Heart right ventricle (tissue), 16 donors: ENCODE measurements around the gene MTFMT. TPM values are rescaled to one million over a fixed set of nuclear protein-coding genes. Genes with fewer than 3 reads are reported as not detected.
A peak's percentile ranks its signal among the peaks of the same experiment; 100 is the strongest.

Experiments
- ATAC-seq, 8 donors: fragments of 200-7000 bp; cut with Tn5 transposase; one replicate each; pipeline ENCODE4 v1.9.1; 2020; ENCODE audit warnings: mild to moderate bottlenecking in 8 of 8, moderate library complexity in 8 of 8, moderate number of reproducible peaks in 1 of 8
- DNase-seq, 2 donors: peaks; one replicate each; pipeline ENCODE4 v3.0.0-alpha.2; 2020
- H3K27ac ChIP-seq, 10 donors: fragments of 200-600 bp; sonication (generic) in 2 of 10; one replicate each; pipeline versions ENCODE4 v1.5.0 to v1.8.0; 2020 to 2022; ENCODE audit warnings: mild to moderate bottlenecking in 3 of 10
- H3K27me3 ChIP-seq, 7 donors: fragments of 200-600 bp; one replicate each; pipeline ENCODE4 v1.8.0; 2021 to 2022; ENCODE audit warnings: mild to moderate bottlenecking in 2 of 7
- H3K36me3 ChIP-seq, 9 donors: fragments of 200-600 bp; sonication (generic) in 1 of 9; one replicate each; pipeline versions ENCODE4 v1.5.0 to v1.8.0; 2020 to 2022; ENCODE audit warnings: mild to moderate bottlenecking in 2 of 9
- H3K4me1 ChIP-seq, 9 donors: fragments of 200-600 bp; sonication (generic) in 1 of 9; one replicate each; pipeline versions ENCODE4 v1.5.0 to v1.8.0; 2020 to 2022; ENCODE audit warnings: mild to moderate bottlenecking in 4 of 9
- H3K4me3 ChIP-seq, 10 donors: fragments of 200-600 bp; sonication (generic) in 2 of 10; one replicate each; pipeline versions ENCODE4 v1.5.0 to v1.8.0; 2020 to 2022; ENCODE audit warnings: mild to moderate bottlenecking in 7 of 10, moderate library complexity in 2 of 10
- H3K9me3 ChIP-seq, 11 donors: fragments of 200-600 bp in 10 of 11; sonication (generic) in 2 of 11; one replicate each; pipeline versions ENCODE4 v1.5.0 to v1.8.0; 2013 to 2022; ENCODE audit warnings: mild to moderate bottlenecking in 2 of 11, control low read depth in 1 of 11, moderate library complexity in 1 of 11
- WGBS, 2 donors: extraction: QIAGEN DNeasy Blood & Tissue Kit; methylation state at CpG; one replicate each; pipeline ENCODE4 v1.1.7; 2013; ENCODE audit warnings: inconsistent platforms in 1 of 2; 5-methylcytosine and 5-hydroxymethylcytosine counted together
- intact Hi-C, 10 donors: fragments of 100-400 bp; cut with DNase I; formaldehyde crosslinking; loops; one replicate each; pipeline versions ENCODE4 v1.11.1 to v1.14.2; 2022
- polyA plus RNA-seq, 2 donors: library from polyadenylated mRNA; stranded (reverse); fragments of 200-250 nt; gene quantifications; one replicate each; pipeline ENCODE4 v1.2.3, GENCODE V29; 2013
- total RNA-seq, 10 donors: library from RNA; stranded (reverse); fragmentation: NEBNext Ultra II Directional in 3 of 10; extraction: Animal tissue kit (Norgen Biotek cat#: 25700) in 3 of 10; gene quantifications; one replicate each; pipeline versions ENCODE4 v1.2.1 to v1.2.4, GENCODE V29; 2021 to 2023
- TF ChIP-seq, protein P1 (sequence below), 9 donors: fragments of 200-600 bp; sonication (generic) in 2 of 9; IDR thresholded peaks; one replicate each; pipeline versions ENCODE4 v1.5.0 to v1.8.0; 2021 to 2022; ENCODE audit warnings: antibody characterized with exemption in 9 of 9, mild to moderate bottlenecking in 5 of 9, moderate library complexity in 1 of 9
- donor health status: Arrhythmogenic right ventricular cardiomyopathy.
- donor health status: ischemic (EF 13 %, LVEDD 7.1; RV severe dilation, severe dysfunction).
- donor health status: healthy with polysubstance abuse.
- donor health status: DM: no; HTN: yes; CAD: no.
- donor health status: DM: no; HTN: no; CAD: no.
- donor health status: ischemic (EF 25% LVEDD 6.9; RV normal size, moderate dysfunction).
- donor health status: ischemic (EF 25% LVEDD 5.7; RV mildly dilated, moderate dysfunction).
- donor health status: healthy.
- donor health status: DM: yes; HTN: yes; CAD: no.
- donor health status: Ischemic cardiomyopathy.
- donor health status: ischemic (EF 35%, LVEDD 5.7; RV mildly dilated, moderate dysfunction).
- donor health status: nonischemic (EF 11% LVEDD 7.7; RV severe dilation, severe dysfunction).
- donor health status: DM: yes; HTN: yes; CAD: no.
- donor health status: PGD.
- donor health status: ischemic (EF 29% LVEDD 5.4; RV normal size, mild dysfunction).
- donor health status: nonischemic (EF 23%, LVEDD 6.1; RV moderate dilation, normal function).

MTFMT gene
- total and polyA plus RNA-seq, 12 donors = 5.5 to 21.9 (median 18.2) TPM

GRCh38 chr15:65042776-65043327 lies 13.4 kb upstream of the MTFMT start:
- H3K27ac ChIP-seq = peak overlapping the region in 1 of 10 donors; percentile 18

DNA sequence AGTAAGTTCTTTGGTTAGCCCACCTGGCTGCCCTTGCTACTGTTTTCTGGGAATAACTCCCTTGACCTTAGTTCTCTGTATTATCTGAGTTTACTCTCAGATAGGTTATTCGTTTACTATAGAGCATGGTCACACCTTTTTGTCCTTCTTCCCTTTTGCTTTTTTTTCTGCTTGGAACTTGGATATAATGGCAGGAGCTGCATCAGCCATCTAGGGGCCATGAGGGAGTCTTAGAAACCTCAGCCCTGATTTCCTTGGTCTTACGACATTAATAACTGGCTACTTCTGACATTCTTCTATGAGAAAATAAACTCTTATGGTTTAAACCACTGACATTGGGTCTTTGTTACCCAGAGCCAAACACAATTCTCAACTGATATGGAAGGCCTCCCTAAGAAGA lies 12.3 kb upstream of the MTFMT start:
- TF ChIP-seq, protein P1, sequence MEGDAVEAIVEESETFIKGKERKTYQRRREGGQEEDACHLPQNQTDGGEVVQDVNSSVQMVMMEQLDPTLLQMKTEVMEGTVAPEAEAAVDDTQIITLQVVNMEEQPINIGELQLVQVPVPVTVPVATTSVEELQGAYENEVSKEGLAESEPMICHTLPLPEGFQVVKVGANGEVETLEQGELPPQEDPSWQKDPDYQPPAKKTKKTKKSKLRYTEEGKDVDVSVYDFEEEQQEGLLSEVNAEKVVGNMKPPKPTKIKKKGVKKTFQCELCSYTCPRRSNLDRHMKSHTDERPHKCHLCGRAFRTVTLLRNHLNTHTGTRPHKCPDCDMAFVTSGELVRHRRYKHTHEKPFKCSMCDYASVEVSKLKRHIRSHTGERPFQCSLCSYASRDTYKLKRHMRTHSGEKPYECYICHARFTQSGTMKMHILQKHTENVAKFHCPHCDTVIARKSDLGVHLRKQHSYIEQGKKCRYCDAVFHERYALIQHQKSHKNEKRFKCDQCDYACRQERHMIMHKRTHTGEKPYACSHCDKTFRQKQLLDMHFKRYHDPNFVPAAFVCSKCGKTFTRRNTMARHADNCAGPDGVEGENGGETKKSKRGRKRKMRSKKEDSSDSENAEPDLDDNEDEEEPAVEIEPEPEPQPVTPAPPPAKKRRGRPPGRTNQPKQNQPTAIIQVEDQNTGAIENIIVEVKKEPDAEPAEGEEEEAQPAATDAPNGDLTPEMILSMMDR (IDR thresholded peaks at IDR 0.05) = no peak
- intact Hi-C loops = no loop called here
- no peak for DNase-seq
- H3K36me3 ChIP-seq = no peaks in the 10 kb centered on the region
- ATAC-seq = no peak
- no peaks in the 10 kb centered on the region for H3K27me3 ChIP-seq
- H3K4me3 ChIP-seq = no peak overlapping the region
- no peaks in the 10 kb centered on the region for H3K9me3 ChIP-seq
- WGBS, 2 donors = 94 to 95% methylated on average over 2 of the region's 2 CpGs
- H3K27ac ChIP-seq = no peak overlapping the region
- peaks cover 0 to 24% (median 9%) of the 10 kb centered on the region in 9 donors for H3K4me1 ChIP-seq

More at GRCh38 chr15:65042776-65043327, 13.4 kb upstream of the MTFMT start:
- Histone ChIP-seq H3K9me3 (no peaks in the 10 kb centered on the region), H3K4me1 (peaks cover 0 to 24% (median 9%) of the 10 kb centered on the region in 9 donors), H3K27me3 (no peaks in the 10 kb centered on the region), H3K4me3 (no peak overlapping the region), H3K36me3 (no peaks in the 10 kb centered on the region)
- intact Hi-C loops = no loop called here
- WGBS, 2 donors = 54 to 69% methylated on average over 4 of the region's 4 CpGs
- TF ChIP-seq, protein P1 (IDR thresholded peaks at IDR 0.05) = no peak
- DNase-seq (no peak), ATAC-seq (no peak)

DNA sequence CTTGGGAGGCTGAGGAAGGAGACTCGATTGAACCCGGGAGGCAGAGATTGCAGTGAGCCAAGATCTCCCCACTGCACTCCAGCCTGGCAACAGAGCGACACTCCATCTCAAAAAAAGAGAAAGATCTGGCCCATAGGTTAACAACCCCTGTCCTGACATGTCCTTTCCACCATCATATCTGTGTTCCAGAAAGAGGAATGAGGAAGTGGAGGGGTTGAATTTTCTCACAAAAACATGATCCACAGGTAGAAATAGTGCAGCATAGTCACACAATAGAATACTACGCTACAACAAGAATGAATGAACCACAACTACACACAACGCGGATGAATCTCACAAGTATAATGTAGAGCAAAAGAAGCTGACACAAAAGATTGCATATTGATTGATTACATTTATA lies 11.0 kb upstream of the MTFMT start:
- DNase-seq (no peak), ATAC-seq (no peak)
- Histone ChIP-seq H3K9me3 (no peaks in the 10 kb centered on the region), H3K36me3 (no peaks in the 10 kb centered on the region), H3K4me3 (no peak overlapping the region), H3K4me1 (peaks cover 0 to 23% (median 8%) of the 10 kb centered on the region in 9 donors), H3K27me3 (no peaks in the 10 kb centered on the region), H3K27ac (no peak overlapping the region)
- TF ChIP-seq, protein P1 (IDR thresholded peaks at IDR 0.05) = no peak
- intact Hi-C loops = no loop called here
- WGBS, 2 donors = 90 to 93% methylated on average over 6 of the region's 6 CpGs

- Histone ChIP-seq H3K9me3 (no peaks in the 10 kb centered on the region), H3K36me3 (no peaks in the 10 kb centered on the region), H3K4me1 (peaks cover 0 to 10% (median 0%) of the 10 kb centered on the region in 9 donors), H3K27me3 (no peaks in the 10 kb centered on the region), H3K27ac (no peak overlapping the region), H3K4me3 (no peak overlapping the region)
- intact Hi-C loops = loop anchor here in 6 of 10 donors (10.0 kb wide), 4 partner anchors 46 to 256 kb away; partner anchors contain the start of genes PARP16 (in 2 of the 6) and RNU5A-1 (in 2 of the 6)
- TF ChIP-seq, protein P1 (IDR thresholded peaks at IDR 0.05) = no peak
- ATAC-seq (no peak), DNase-seq (no peak)
- WGBS, 2 donors = 72 to 76% methylated on average over 5 of the region's 5 CpGs
These were observed 9.4 kb upstream of the MTFMT start for GRCh38 chr15:65038836-65039235.
